HepG2 (cell line): ENCODE measurements around the gene FAM234B. TPM values are rescaled to one million over a fixed set of nuclear protein-coding genes. Genes with fewer than 3 reads are reported as not detected.

Experiments
- ATAC-seq: fragments of 200-7000 bp; cut with Tn5 transposase; 3 replicates; pipeline ENCODE4 v1.9.1; 2020; ENCODE audit warnings: mild to moderate bottlenecking, moderate library complexity
- BruUV-seq: library from RNA; stranded (reverse); fragments of 400-500 nt; replicated peaks from 2 replicates; lab custom pipeline; 2021; lab: Mats Ljungman, UMichigan
- CTCF ChIA-PET: fragments of 300-600 bp; formaldehyde crosslinking; extraction: SDS; loops from one replicate; lab custom pipeline; 2021; ENCODE audit warnings: low total read pairs, inconsistent platforms, low intra/inter-chr PET ratio; lab: Yijun Ruan, JAX
- POLR2A ChIA-PET: fragments of 350-600 bp; sonication (Branson Sonifier 250); formaldehyde crosslinking; loops from one replicate; lab custom pipeline; 2020; ENCODE audit warnings: antibody characterized with exemption, inconsistent platforms; lab: Yijun Ruan, JAX
- DNase-seq: peaks from one replicate; pipeline ENCODE4 v3.0.0-alpha.2; 2015; ENCODE audit warnings: low spot score
- FAIRE-seq: peaks from 3 replicates; lab custom pipeline; 2011; peaks lifted over from hg19 to GRCh38; lab: Jason Lieb, UNC
- H2AFZ ChIP-seq: one replicate; pipeline ENCODE4 v1.6.1; 2011; ENCODE audit warnings: low read length, inconsistent platforms
- H3K27ac ChIP-seq: fragments of 300-600 bp; 3 replicates; pipeline ENCODE4 v1.8.0; 2011; ENCODE audit warnings: mixed run types, mild to moderate bottlenecking, mixed read lengths, low read length, inconsistent platforms; ENCODE audit not compliant: insufficient read depth; ENCODE audit errors: extremely low read length
- H3K27me3 ChIP-seq, 2 experiments: fragments of 200-600 bp in 1 of 2; 2 replicates in 1 of 2; 3 replicates in 1 of 2; pipeline versions ENCODE4 v1.6.0 to v1.8.0; 2011; ENCODE audit warnings: low read length in 2 of 2, mild to moderate bottlenecking in 2 of 2, moderate library complexity in 2 of 2, inconsistent platforms in 1 of 2; ENCODE audit not compliant: insufficient read depth in 2 of 2, control insufficient read depth in 1 of 2
- H3K36me3 ChIP-seq, 2 experiments: fragments of 200-600 bp in 1 of 2; replicated peaks in 1 of 2; 2 replicates in 1 of 2; 3 replicates in 1 of 2; pipeline versions ENCODE4 v1.5.1 to v1.8.0; 2011; ENCODE audit warnings: low read length in 2 of 2, inconsistent platforms in 1 of 2; ENCODE audit not compliant: insufficient read depth in 2 of 2, control insufficient read depth in 1 of 2
- H3K4me1 ChIP-seq: 2 replicates; pipeline ENCODE4 v1.5.1; 2012; ENCODE audit warnings: low read length, inconsistent platforms; ENCODE audit not compliant: insufficient read depth
- H3K4me2 ChIP-seq: 2 replicates; pipeline ENCODE4 v1.6.0; 2011; ENCODE audit warnings: low read depth, low read length, inconsistent platforms
- H3K4me3 ChIP-seq, 3 experiments: fragments of 200-600 bp in 1 of 3; sonication (generic), shearing (Covaris generic) in 1 of 3; replicated peaks in 1 of 3; 2 replicates each; pipeline ENCODE4 v1.5.1; 2011 to 2016; ENCODE audit warnings: low read length in 3 of 3, inconsistent platforms in 2 of 3, low read depth in 2 of 3, mild to moderate bottlenecking in 2 of 3, control low read depth in 1 of 3, mixed read lengths in 1 of 3; ENCODE audit not compliant: insufficient read depth in 1 of 3
- H3K79me2 ChIP-seq: one replicate; pipeline ENCODE4 v1.6.1; 2011; ENCODE audit warnings: low read length, inconsistent platforms; ENCODE audit not compliant: insufficient read depth
- H3K9ac ChIP-seq: 2 replicates; pipeline ENCODE4 v1.6.0; 2011; ENCODE audit warnings: mild to moderate bottlenecking, low read depth, low read length, inconsistent platforms; ENCODE audit not compliant: insufficient read depth
- H3K9me3 ChIP-seq: 2 replicates; pipeline ENCODE4 v1.5.1; 2012; ENCODE audit warnings: mild to moderate bottlenecking, low read length
- H4K20me1 ChIP-seq: 2 replicates; pipeline ENCODE4 v1.6.0; 2011; ENCODE audit warnings: inconsistent platforms, mild to moderate bottlenecking, low read length, moderate library complexity; ENCODE audit not compliant: insufficient read depth
- ATF1 ChIP-seq: IDR thresholded peaks from 2 replicates; pipeline ENCODE4 v1.6.1; 2016; ENCODE audit warnings: mild to moderate bottlenecking, control low read depth
- HMG20A ChIP-seq: IDR thresholded peaks from 2 replicates; pipeline ENCODE4 v1.6.1; 2016; ENCODE audit warnings: borderline replicate concordance
- RFXAP ChIP-seq: sonication (generic); formaldehyde crosslinking; IDR thresholded peaks from 2 replicates; pipeline ENCODE4 v1.4.0; 2020; ENCODE audit warnings: missing genetic modification reagents, borderline replicate concordance
- TOE1 ChIP-seq: sonication (generic); formaldehyde crosslinking; IDR thresholded peaks from 2 replicates; pipeline ENCODE4 v1.4.0; 2020; ENCODE audit warnings: mild to moderate bottlenecking, missing genetic modification reagents
- TOPORS ChIP-seq: sonication (generic); formaldehyde crosslinking; IDR thresholded peaks from 2 replicates; pipeline ENCODE4 v1.8.0; 2023; ENCODE audit warnings: mild to moderate bottlenecking, missing genetic modification reagents
- ZMYM3 ChIP-seq: sonication (generic); formaldehyde crosslinking; IDR thresholded peaks from 2 replicates; pipeline ENCODE4 v1.5.1; 2020; ENCODE audit warnings: mild to moderate bottlenecking, missing genetic modification reagents
- ZNF558 ChIP-seq: sonication (generic); formaldehyde crosslinking; IDR thresholded peaks from 2 replicates; pipeline ENCODE4 v1.9.0; 2022; ENCODE audit warnings: mild to moderate bottlenecking, missing genetic modification reagents, borderline replicate concordance
- ZNF564 ChIP-seq: sonication (generic); formaldehyde crosslinking; IDR thresholded peaks from 2 replicates; pipeline ENCODE4 v1.8.1; 2023; ENCODE audit warnings: mild to moderate bottlenecking, missing genetic modification reagents
- ZNF614 ChIP-seq: IDR thresholded peaks from 2 replicates; pipeline ENCODE4 v1.6.1; 2018; ENCODE audit warnings: missing biosample characterization, missing genetic modification reagents, inconsistent platforms, borderline replicate concordance
- ZSCAN21 ChIP-seq: sonication (generic); formaldehyde crosslinking; IDR thresholded peaks from 2 replicates; pipeline ENCODE4 v1.8.0; 2022; ENCODE audit warnings: mild to moderate bottlenecking, missing genetic modification reagents, moderate library complexity, borderline replicate concordance
- WGBS: methylation state at CpG from one replicate; pipeline ENCODE4 v1.1.6; 2017; ENCODE audit warnings: low lambda C conversion rate; 5-methylcytosine and 5-hydroxymethylcytosine counted together
- in situ Hi-C: cut with HindIII; loops from 2 replicates; pipeline ENCODE4 v1.10.0; 2017; ENCODE audit warnings: low pct_unique_long_range_greater_than_20kb; ENCODE audit not compliant: extremely low pct_ligation_motif_present
- intact Hi-C: fragments of 100-400 bp; cut with micrococcal nuclease; formaldehyde crosslinking; loops from one replicate; pipeline ENCODE4 v1.10.0; 2022; ENCODE audit not compliant: unreplicated experiment
- polyA plus RNA-seq, 8 experiments: library from polyadenylated mRNA; depleted of rRNA in 3 of 8; stranded (reverse) in 7 of 8; unstranded in 1 of 8; fragments of >200 nt; fragmentation: Illumina TruSeq in 4 of 8; extraction: Trizol in 4 of 8; gene quantifications; 2 replicates each; pipeline versions ENCODE4 v1.2.1 to v1.2.3, GENCODE V29; 2011 to 2016; ENCODE audit warnings: low read depth in 4 of 8, missing spikeins in 1 of 8, mixed read lengths in 1 of 8; ENCODE audit not compliant: insufficient read depth in 1 of 8
- total RNA-seq, 5 experiments: library from RNA; depleted of rRNA; stranded (reverse); fragments of >200 nt; fragmentation: Illumina TruSeq; extraction: Trizol; gene quantifications; 2 replicates each; pipeline ENCODE4 v1.2.3, GENCODE V29; 2016; ENCODE audit warnings: low read depth in 1 of 5
- TF ChIP-seq, protein P1 (sequence below): sonication (generic); formaldehyde crosslinking; IDR thresholded peaks from 2 replicates; pipeline ENCODE4; 2020; ENCODE audit warnings: missing genetic modification reagents, mild to moderate bottlenecking, borderline replicate concordance
- TF ChIP-seq, protein P2 (sequence below): sonication (generic); formaldehyde crosslinking; IDR thresholded peaks from 2 replicates; pipeline ENCODE4 v1.9.0; 2021; ENCODE audit warnings: missing genetic modification reagents, mild to moderate bottlenecking, borderline replicate concordance

The FAM234B gene
- total and polyA plus RNA-seq, 2 of the 13 experiments (the other 11 are each of a cell fraction or from before 2014, with no cell fraction given): 7.8 to 13.8 TPM

DNA sequence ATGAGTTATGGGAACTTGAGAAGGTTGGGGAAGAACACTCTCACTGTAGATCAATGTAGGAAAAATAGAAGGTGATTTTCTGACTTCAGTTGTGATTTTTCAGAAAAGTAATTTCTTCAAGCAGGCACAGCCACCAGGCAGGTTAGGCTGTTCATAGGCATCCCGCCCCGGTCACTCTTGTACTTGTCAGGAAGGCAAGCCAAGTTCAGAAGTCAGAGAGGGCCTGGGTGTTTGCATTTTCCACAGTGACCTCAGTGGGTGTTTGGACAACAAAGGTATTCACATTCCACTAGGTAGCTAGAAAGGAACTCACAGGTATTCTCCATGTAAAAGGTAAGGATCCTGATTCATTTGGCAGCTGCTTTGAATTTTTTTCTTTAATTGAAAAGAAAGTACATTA, 3.0 kb upstream of the FAM234B start:
- Histone ChIP-seq H3K27me3 (peaks cover 2 to 32% of the 10 kb centered on the region in 2 experiments; a peak in 3 of 5 replicates), H3K4me1 (peaks cover 19% of the 10 kb centered on the region; the same call in 1 of the 2 replicates), H3K27ac (no peak overlapping the region), H3K36me3 (no peaks in the 10 kb centered on the region), H4K20me1 (no peaks in the 10 kb centered on the region), H3K9me3 (no peaks in the 10 kb centered on the region), H3K79me2 (no peaks in the 10 kb centered on the region), H2AFZ (no peak overlapping the region), H3K9ac (no peak overlapping the region), H3K4me2 (no peak overlapping the region), H3K4me3 (no peak overlapping the region)
- ATAC-seq: no peak
- no peak for FAIRE-seq
- BruUV-seq: no TSS peak
- ChIA-PET CTCF (no interaction called here), POLR2A (no interaction called here)
- WGBS: 0% methylated on average over 1 of the region's 2 CpGs
- TF ChIP-seq ZMYM3: no peak
- no peak for TF ChIP-seq TOPORS (CRISPR knock-in tag)
- TF ChIP-seq ZSCAN21 (CRISPR knock-in tag): no peak
- TF ChIP-seq, protein P1, sequence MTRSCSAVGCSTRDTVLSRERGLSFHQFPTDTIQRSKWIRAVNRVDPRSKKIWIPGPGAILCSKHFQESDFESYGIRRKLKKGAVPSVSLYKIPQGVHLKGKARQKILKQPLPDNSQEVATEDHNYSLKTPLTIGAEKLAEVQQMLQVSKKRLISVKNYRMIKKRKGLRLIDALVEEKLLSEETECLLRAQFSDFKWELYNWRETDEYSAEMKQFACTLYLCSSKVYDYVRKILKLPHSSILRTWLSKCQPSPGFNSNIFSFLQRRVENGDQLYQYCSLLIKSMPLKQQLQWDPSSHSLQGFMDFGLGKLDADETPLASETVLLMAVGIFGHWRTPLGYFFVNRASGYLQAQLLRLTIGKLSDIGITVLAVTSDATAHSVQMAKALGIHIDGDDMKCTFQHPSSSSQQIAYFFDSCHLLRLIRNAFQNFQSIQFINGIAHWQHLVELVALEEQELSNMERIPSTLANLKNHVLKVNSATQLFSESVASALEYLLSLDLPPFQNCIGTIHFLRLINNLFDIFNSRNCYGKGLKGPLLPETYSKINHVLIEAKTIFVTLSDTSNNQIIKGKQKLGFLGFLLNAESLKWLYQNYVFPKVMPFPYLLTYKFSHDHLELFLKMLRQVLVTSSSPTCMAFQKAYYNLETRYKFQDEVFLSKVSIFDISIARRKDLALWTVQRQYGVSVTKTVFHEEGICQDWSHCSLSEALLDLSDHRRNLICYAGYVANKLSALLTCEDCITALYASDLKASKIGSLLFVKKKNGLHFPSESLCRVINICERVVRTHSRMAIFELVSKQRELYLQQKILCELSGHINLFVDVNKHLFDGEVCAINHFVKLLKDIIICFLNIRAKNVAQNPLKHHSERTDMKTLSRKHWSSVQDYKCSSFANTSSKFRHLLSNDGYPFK (CRISPR knock-in tag): no peak
- TF ChIP-seq ZNF614 (CRISPR knock-in tag): no peak
- no peak for TF ChIP-seq ZNF564
- TF ChIP-seq, protein P2, sequence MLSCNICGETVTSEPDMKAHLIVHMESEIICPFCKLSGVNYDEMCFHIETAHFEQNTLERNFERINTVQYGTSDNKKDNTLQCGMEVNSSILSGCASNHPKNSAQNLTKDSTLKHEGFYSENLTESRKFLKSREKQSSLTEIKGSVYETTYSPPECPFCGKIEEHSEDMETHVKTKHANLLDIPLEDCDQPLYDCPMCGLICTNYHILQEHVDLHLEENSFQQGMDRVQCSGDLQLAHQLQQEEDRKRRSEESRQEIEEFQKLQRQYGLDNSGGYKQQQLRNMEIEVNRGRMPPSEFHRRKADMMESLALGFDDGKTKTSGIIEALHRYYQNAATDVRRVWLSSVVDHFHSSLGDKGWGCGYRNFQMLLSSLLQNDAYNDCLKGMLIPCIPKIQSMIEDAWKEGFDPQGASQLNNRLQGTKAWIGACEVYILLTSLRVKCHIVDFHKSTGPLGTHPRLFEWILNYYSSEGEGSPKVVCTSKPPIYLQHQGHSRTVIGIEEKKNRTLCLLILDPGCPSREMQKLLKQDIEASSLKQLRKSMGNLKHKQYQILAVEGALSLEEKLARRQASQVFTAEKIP (CRISPR knock-in tag): no peak
- no peak for TF ChIP-seq HMG20A (CRISPR knock-in tag)
- no peak for TF ChIP-seq RFXAP
- no peak for TF ChIP-seq ZNF558 (CRISPR knock-in tag)
- no peak for TF ChIP-seq ATF1 (CRISPR knock-in tag)
- no peak for TF ChIP-seq TOE1
- intact Hi-C loops: no loop called here
- in situ Hi-C loops: no loop called here
- DNase-seq: no peak
